Liver (tissue), 9 donors: ENCODE measurements around the gene STAT6. TPM values are rescaled to one million over a fixed set of nuclear protein-coding genes. Genes with fewer than 3 reads are reported as not detected.

Source experiments
- DNase-seq: peaks from one replicate; pipeline ENCODE4 v3.0.0-alpha.2; 2017; ENCODE audit warnings: low spot score
- H3K27ac ChIP-seq, 2 donors: one replicate each; pipeline ENCODE4 v1.7.0; 2013; ENCODE audit warnings: inconsistent platforms in 2 of 2, low read length in 2 of 2, control low read depth in 1 of 2, low read depth in 1 of 2, mild to moderate bottlenecking in 1 of 2
- H3K27me3 ChIP-seq, 4 donors: one replicate each; pipeline versions ENCODE4 v1.6.1 to v1.7.0; 2013; ENCODE audit warnings: low read length in 3 of 4, inconsistent platforms in 1 of 4, mild to moderate bottlenecking in 1 of 4, moderate library complexity in 1 of 4; ENCODE audit not compliant: control insufficient read depth in 4 of 4, insufficient read depth in 4 of 4
- H3K36me3 ChIP-seq, 4 donors: one replicate each; pipeline versions ENCODE4 v1.6.1 to v1.7.0; 2013; ENCODE audit warnings: low read length in 3 of 4, mild to moderate bottlenecking in 3 of 4, low read depth in 1 of 4, moderate library complexity in 1 of 4; ENCODE audit not compliant: control insufficient read depth in 4 of 4, insufficient read depth in 3 of 4
- H3K4me1 ChIP-seq, 4 donors: one replicate each; pipeline versions ENCODE4 v1.6.1 to v1.7.0; 2013; ENCODE audit warnings: low read length in 3 of 4, mild to moderate bottlenecking in 3 of 4, moderate library complexity in 1 of 4; ENCODE audit not compliant: control insufficient read depth in 4 of 4, insufficient read depth in 4 of 4
- H3K4me3 ChIP-seq, 3 donors: one replicate each; pipeline versions ENCODE4 v1.6.1 to v1.7.0; 2013; ENCODE audit warnings: low read length in 3 of 3, control low read depth in 1 of 3, low read depth in 1 of 3, mild to moderate bottlenecking in 1 of 3
- H3K9ac ChIP-seq, 2 donors: one replicate each; pipeline ENCODE4 v1.7.0; 2013; ENCODE audit warnings: low read length in 2 of 2, mild to moderate bottlenecking in 2 of 2, moderate library complexity in 2 of 2, control low read depth in 1 of 2, low read depth in 1 of 2
- H3K9me3 ChIP-seq, 4 donors: one replicate each; pipeline versions ENCODE4 v1.6.1 to v1.7.0; 2013; ENCODE audit warnings: low read length in 3 of 4; ENCODE audit not compliant: control insufficient read depth in 4 of 4
- EGR1 ChIP-seq, 2 donors: IDR thresholded peaks; 2 replicates each; pipeline ENCODE4 v1.6.1; 2016 to 2018; ENCODE audit warnings: antibody characterized with exemption in 2 of 2, low read depth in 2 of 2
- FOXA1 ChIP-seq: IDR thresholded peaks from 2 replicates; pipeline ENCODE4 v1.6.1; 2016; ENCODE audit warnings: antibody characterized with exemption
- FOXA2 ChIP-seq: IDR thresholded peaks from 2 replicates; pipeline ENCODE4 v1.6.1; 2016; ENCODE audit warnings: antibody characterized with exemption
- HNF4A ChIP-seq, 2 donors: conservative IDR thresholded peaks; 2 replicates each; pipeline ENCODE4 v1.6.1; 2016; ENCODE audit warnings: antibody characterized with exemption in 2 of 2, mild to moderate bottlenecking in 2 of 2
- JUND ChIP-seq, 2 donors: IDR thresholded peaks; 2 replicates each; pipeline ENCODE4 v1.6.1; 2016; ENCODE audit warnings: antibody characterized with exemption in 2 of 2
- NR2F2 ChIP-seq: IDR thresholded peaks from 2 replicates; pipeline ENCODE4 v1.6.1; 2016; ENCODE audit warnings: antibody characterized with exemption
- RXRA ChIP-seq, 2 donors: IDR thresholded peaks; 2 replicates each; pipeline ENCODE4 v1.6.1; 2017 to 2018; ENCODE audit warnings: antibody characterized with exemption in 2 of 2, mild to moderate bottlenecking in 1 of 2
- SP1 ChIP-seq: IDR thresholded peaks from 2 replicates; pipeline ENCODE4 v1.6.1; 2018; ENCODE audit warnings: antibody characterized with exemption, mild to moderate bottlenecking
- TAF1 ChIP-seq: conservative IDR thresholded peaks from 2 replicates; pipeline ENCODE4 v1.6.1; 2016; ENCODE audit warnings: antibody characterized with exemption, mild to moderate bottlenecking
- YY1 ChIP-seq: IDR thresholded peaks from 2 replicates; pipeline ENCODE4 v1.6.1; 2016; ENCODE audit warnings: antibody characterized with exemption, mild to moderate bottlenecking
- WGBS: extraction: QIAGEN DNeasy Blood & Tissue Kit; methylation state at CpG from one replicate; pipeline ENCODE4 v1.1.7; 2013; 5-methylcytosine and 5-hydroxymethylcytosine counted together
- polyA plus RNA-seq, 2 donors: library from polyadenylated mRNA; stranded (reverse) in 1 of 2; unstranded in 1 of 2; fragments of 200-250 nt in 1 of 2; fragments of >200 nt in 1 of 2; fragmentation: Nextera tagmentation in 1 of 2; extraction: Ambion mirVana in 1 of 2; gene quantifications; one replicate each; pipeline versions ENCODE4 v1.2.1 to v1.2.3, GENCODE V29; 2013 to 2015
- total RNA-seq, 2 donors: library from RNA; depleted of rRNA; stranded (reverse); fragments of >200 nt; gene quantifications; one replicate each; pipeline ENCODE4 v1.2.3, GENCODE V29; 2014
- TF ChIP-seq, protein P1 (sequence below): IDR thresholded peaks from 2 replicates; pipeline ENCODE4 v1.6.1; 2016; ENCODE audit warnings: antibody characterized with exemption
- TF ChIP-seq, protein P2 (sequence below): fragments of 150-350 bp; IDR thresholded peaks from 2 replicates; pipeline ENCODE4 v1.5.1; 2017; ENCODE audit warnings: improper control_type of control experiment, low read depth, low read length; ENCODE audit not compliant: missing input control
- TF ChIP-seq, protein P3 (sequence below): IDR thresholded peaks from 2 replicates; pipeline ENCODE4 v1.6.1; 2016; ENCODE audit warnings: antibody characterized with exemption, mild to moderate bottlenecking
- donor health status: healthy.
- donor health status: healthy.
- donor health status: healthy.
- donor health status: healthy.
- donor health status: healthy.

Gene STAT6
- total and polyA plus RNA-seq, 4 donors: 27.4 to 57.4 (median 43.6) TPM

DNA sequence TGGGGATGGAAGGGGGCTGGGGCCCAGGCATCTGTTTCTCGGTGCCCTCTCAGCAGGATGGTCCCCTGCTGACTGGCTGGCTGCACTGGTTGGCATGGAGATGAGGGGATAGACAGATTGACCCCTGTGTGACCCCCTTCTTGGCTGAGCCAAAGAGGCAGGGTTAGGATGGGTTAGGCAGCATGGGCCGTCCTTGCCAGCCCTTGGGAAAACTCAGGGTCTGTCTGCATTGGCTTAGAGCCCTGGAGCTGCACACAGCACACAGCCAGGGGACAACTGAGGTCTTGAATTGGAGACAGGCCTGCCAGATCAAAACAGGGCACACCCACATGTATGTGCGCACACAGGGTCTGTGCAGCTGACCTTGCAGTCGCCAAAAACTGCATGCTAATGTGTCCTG is 47.5 kb upstream of the STAT6 start:
- 58% methylated on average over 4 of the region's 4 CpGs for WGBS

DNA sequence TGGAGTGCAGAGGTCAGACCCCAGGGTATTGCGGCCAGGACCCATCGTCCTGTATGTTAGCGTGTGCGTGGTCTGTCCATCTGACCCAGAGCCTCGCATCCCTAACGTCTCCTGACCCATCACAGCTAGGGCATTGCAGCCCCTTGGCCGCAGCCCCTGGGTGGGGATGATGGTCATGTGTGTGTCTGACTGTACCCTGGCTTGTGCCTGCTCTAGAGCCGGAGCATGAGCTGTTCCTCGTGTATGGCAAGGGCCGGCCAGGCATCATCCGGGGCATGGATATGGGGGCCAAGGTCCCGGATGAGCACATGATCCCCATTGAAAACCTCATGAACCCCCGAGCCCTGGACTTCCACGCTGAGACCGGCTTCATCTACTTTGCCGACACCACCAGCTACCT is 47.0 kb upstream of the STAT6 start:
- H3K27me3 ChIP-seq: no peaks in the 10 kb centered on the region
- H3K4me3 ChIP-seq: no peak overlapping the region
- H3K27ac ChIP-seq: no peak overlapping the region
- H3K4me1 ChIP-seq: peaks cover 6 to 29% (median 14%) of the 10 kb centered on the region in 4 donors
- peaks cover 40 to 85% (median 73%) of the 10 kb centered on the region in 4 donors for H3K36me3 ChIP-seq
- no peak overlapping the region for H3K9ac ChIP-seq
- no peak for DNase-seq
- WGBS: 92% methylated on average over 16 of the region's 16 CpGs
- TF ChIP-seq JUND (IDR thresholded peaks at IDR 0.05) (no peak), FOXA1 (no peak), HNF4A (conservative IDR thresholded peaks at IDR 0.05) (no peak), NR2F2 (no peak), SP1 (no peak), EGR1 (IDR thresholded peaks at IDR 0.05; ENCODE audit: low read depth in 2 of 2) (no peak), TAF1 (no peak), YY1 (no peak), RXRA (IDR thresholded peaks at IDR 0.05) (no peak), FOXA2 (no peak)
- TF ChIP-seq, protein P1, sequence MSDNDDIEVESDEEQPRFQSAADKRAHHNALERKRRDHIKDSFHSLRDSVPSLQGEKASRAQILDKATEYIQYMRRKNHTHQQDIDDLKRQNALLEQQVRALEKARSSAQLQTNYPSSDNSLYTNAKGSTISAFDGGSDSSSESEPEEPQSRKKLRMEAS: no peak
- TF ChIP-seq, protein P2, sequence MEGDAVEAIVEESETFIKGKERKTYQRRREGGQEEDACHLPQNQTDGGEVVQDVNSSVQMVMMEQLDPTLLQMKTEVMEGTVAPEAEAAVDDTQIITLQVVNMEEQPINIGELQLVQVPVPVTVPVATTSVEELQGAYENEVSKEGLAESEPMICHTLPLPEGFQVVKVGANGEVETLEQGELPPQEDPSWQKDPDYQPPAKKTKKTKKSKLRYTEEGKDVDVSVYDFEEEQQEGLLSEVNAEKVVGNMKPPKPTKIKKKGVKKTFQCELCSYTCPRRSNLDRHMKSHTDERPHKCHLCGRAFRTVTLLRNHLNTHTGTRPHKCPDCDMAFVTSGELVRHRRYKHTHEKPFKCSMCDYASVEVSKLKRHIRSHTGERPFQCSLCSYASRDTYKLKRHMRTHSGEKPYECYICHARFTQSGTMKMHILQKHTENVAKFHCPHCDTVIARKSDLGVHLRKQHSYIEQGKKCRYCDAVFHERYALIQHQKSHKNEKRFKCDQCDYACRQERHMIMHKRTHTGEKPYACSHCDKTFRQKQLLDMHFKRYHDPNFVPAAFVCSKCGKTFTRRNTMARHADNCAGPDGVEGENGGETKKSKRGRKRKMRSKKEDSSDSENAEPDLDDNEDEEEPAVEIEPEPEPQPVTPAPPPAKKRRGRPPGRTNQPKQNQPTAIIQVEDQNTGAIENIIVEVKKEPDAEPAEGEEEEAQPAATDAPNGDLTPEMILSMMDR: no peak
- TF ChIP-seq, protein P3, sequence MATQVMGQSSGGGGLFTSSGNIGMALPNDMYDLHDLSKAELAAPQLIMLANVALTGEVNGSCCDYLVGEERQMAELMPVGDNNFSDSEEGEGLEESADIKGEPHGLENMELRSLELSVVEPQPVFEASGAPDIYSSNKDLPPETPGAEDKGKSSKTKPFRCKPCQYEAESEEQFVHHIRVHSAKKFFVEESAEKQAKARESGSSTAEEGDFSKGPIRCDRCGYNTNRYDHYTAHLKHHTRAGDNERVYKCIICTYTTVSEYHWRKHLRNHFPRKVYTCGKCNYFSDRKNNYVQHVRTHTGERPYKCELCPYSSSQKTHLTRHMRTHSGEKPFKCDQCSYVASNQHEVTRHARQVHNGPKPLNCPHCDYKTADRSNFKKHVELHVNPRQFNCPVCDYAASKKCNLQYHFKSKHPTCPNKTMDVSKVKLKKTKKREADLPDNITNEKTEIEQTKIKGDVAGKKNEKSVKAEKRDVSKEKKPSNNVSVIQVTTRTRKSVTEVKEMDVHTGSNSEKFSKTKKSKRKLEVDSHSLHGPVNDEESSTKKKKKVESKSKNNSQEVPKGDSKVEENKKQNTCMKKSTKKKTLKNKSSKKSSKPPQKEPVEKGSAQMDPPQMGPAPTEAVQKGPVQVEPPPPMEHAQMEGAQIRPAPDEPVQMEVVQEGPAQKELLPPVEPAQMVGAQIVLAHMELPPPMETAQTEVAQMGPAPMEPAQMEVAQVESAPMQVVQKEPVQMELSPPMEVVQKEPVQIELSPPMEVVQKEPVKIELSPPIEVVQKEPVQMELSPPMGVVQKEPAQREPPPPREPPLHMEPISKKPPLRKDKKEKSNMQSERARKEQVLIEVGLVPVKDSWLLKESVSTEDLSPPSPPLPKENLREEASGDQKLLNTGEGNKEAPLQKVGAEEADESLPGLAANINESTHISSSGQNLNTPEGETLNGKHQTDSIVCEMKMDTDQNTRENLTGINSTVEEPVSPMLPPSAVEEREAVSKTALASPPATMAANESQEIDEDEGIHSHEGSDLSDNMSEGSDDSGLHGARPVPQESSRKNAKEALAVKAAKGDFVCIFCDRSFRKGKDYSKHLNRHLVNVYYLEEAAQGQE: no peak
- no peaks in the 10 kb centered on the region for H3K9me3 ChIP-seq

More for the DNA sequence above, 47.5 kb upstream of the STAT6 start:
- no peak overlapping the region for H3K27ac ChIP-seq
- TF ChIP-seq, protein P3: no peak
- no peaks in the 10 kb centered on the region for H3K9me3 ChIP-seq
- H3K27me3 ChIP-seq: no peaks in the 10 kb centered on the region
- DNase-seq: no peak
- no peak overlapping the region for H3K9ac ChIP-seq
- peaks cover 5 to 24% (median 9%) of the 10 kb centered on the region in 4 donors for H3K4me1 ChIP-seq
- peaks cover 40 to 87% (median 73%) of the 10 kb centered on the region in 4 donors for H3K36me3 ChIP-seq
- no peak overlapping the region for H3K4me3 ChIP-seq
